Measurements from ENCODE around the gene AFM. TPM values are rescaled to one million over a fixed set of nuclear protein-coding genes. Genes with fewer than 3 reads are reported as not detected.

Gene AFM
- total RNA-seq, 1 experiment from 2014 or later = not detected

DNA sequence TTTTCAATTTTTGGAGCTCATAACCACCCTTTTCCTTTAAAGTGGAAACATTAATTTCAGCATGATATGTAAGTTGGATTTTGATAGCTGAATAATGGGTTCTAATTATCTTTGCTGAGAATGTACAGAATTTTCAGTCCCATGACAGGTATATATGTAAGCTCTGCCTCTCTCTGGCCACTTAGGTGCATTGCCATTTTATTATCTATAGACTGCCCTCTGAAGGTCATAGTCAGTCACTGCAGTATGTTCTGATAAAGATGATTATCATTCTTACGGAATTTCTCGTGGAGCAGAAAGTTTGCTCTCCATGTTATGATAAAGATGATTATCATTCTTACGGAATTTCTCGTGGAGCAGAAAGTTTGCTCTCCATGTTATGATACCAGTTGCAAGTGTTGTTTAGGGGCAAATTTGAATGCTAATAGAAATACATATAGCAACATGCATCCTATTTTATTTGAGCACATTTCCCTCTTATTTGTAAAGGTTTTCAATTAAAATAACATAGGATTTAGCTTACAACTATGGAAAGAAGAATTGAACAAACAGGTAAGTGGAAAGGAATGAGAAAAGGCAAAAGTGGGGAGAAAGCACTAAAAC lies 35.1 kb upstream of the AFM start:
- Histone ChIP-seq H4K8ac (replicated peaks; ENCODE audit: insufficient read length, low read depth, low read length) (no peak overlapping the region), H3K79me2 (ENCODE audit: insufficient read depth, low read length) (no peaks in the 10 kb centered on the region), H2BK20ac (ENCODE audit: low read depth, low read length, poor library complexity, severe bottlenecking) (no peak overlapping the region), H2BK12ac (ENCODE audit: insufficient read length, low read depth, low read length) (no peak overlapping the region), H2BK5ac (ENCODE audit: insufficient read length, low read length) (no peak overlapping the region), H3K27me3 (ENCODE audit: insufficient read depth, low read length) (no peaks in the 10 kb centered on the region), H3K18ac (ENCODE audit: insufficient read length, low read depth, low read length) (no peak overlapping the region), H4K5ac (ENCODE audit: insufficient read length, low read depth, low read length) (no peak overlapping the region), H3K4me1 (ENCODE audit: insufficient read depth, low read length) (peaks cover 5% of the 10 kb centered on the region; the same call in 1 of the 2 replicates), H3K23me2 (ENCODE audit: insufficient read length, low read depth, low read length, poor library complexity, severe bottlenecking) (no peaks in the 10 kb centered on the region), H3K4ac (ENCODE audit: low read depth, low read length) (no peak overlapping the region), H2BK15ac (ENCODE audit: low read depth, low read length) (no peak overlapping the region), H3K79me1 (ENCODE audit: insufficient read depth, low read depth, low read length, poor library complexity, severe bottlenecking) (no peaks in the 10 kb centered on the region), H3K9me3 (ENCODE audit: control insufficient read depth, low read depth, low read length) (no peaks in the 10 kb centered on the region), H3T11ph (ENCODE audit: low read length) (no peak overlapping the region), H3K23ac (ENCODE audit: insufficient read length, low read depth, low read length) (no peak overlapping the region), H4K20me1 (ENCODE audit: control insufficient read depth, insufficient read depth, insufficient read length) (no peaks in the 10 kb centered on the region), H3K4me2 (ENCODE audit: insufficient read depth, insufficient read length, low read length) (no peak overlapping the region), H3K56ac (ENCODE audit: insufficient read length, low read depth, low read length) (no peak overlapping the region), H2BK120ac (ENCODE audit: low read depth, low read length, poor library complexity, severe bottlenecking) (no peak overlapping the region), H2AFZ (ENCODE audit: low read length) (no peak overlapping the region), H4K91ac (ENCODE audit: insufficient read length, low read depth, low read length) (no peak overlapping the region), H3K27ac (ENCODE audit: insufficient read length, low read depth, low read length) (no peak overlapping the region), H2AK5ac (ENCODE audit: insufficient read length, low read length) (no peak overlapping the region), H3K14ac (ENCODE audit: insufficient read depth, low read length) (no peak overlapping the region), H3K9ac (ENCODE audit: extremely low read depth, insufficient read length, low read length) (no peak overlapping the region)
- no peaks in the 10 kb centered on the region for H3K36me3 Mint-ChIP-seq (ENCODE audit: insufficient read depth in 1 of 3, low read depth in 3 of 3)
- no peak overlapping the region for H3K4me3 Mint-ChIP-seq
- no peaks in the 10 kb centered on the region for H3K27me3 Mint-ChIP-seq (ENCODE audit: low read depth)
- H3K27ac Mint-ChIP-seq = no peak overlapping the region
- peaks cover 24 to 29% of the 10 kb centered on the region in 2 experiments for H3K4me1 Mint-ChIP-seq
- TF ChIP-seq, protein P1, sequence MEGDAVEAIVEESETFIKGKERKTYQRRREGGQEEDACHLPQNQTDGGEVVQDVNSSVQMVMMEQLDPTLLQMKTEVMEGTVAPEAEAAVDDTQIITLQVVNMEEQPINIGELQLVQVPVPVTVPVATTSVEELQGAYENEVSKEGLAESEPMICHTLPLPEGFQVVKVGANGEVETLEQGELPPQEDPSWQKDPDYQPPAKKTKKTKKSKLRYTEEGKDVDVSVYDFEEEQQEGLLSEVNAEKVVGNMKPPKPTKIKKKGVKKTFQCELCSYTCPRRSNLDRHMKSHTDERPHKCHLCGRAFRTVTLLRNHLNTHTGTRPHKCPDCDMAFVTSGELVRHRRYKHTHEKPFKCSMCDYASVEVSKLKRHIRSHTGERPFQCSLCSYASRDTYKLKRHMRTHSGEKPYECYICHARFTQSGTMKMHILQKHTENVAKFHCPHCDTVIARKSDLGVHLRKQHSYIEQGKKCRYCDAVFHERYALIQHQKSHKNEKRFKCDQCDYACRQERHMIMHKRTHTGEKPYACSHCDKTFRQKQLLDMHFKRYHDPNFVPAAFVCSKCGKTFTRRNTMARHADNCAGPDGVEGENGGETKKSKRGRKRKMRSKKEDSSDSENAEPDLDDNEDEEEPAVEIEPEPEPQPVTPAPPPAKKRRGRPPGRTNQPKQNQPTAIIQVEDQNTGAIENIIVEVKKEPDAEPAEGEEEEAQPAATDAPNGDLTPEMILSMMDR (conservative IDR thresholded peaks at IDR 0.05) = peak; percentile 92
- no peaks in the 10 kb centered on the region for H3K9me3 Mint-ChIP-seq
- no peak for DNase-seq
- no CpG with 5 or more reads among the region's 4 CpGs for WGBS (ENCODE audit: extremely low coverage, insufficient read length, low lambda C conversion rate)
